ENCODE data around the gene SCUBE1. TPM values are rescaled to one million over a fixed set of nuclear protein-coding genes. Genes with fewer than 3 reads are reported as not detected.

SCUBE1 gene
- total RNA-seq, 1 donor from 2014 or later, result not detected

- Mint-ChIP-seq H3K27me3 (ENCODE audit: insufficient read depth) (peaks cover 3% of the 10 kb centered on the region), H3K4me3 (no peak overlapping the region), H3K4me1 (ENCODE audit: low read depth) (no peaks in the 10 kb centered on the region), H3K9me3 (no peaks in the 10 kb centered on the region), H3K36me3 (ENCODE audit: low read depth) (no peaks in the 10 kb centered on the region), H3K27ac (no peak overlapping the region)
- intact Hi-C loops (cut with micrococcal nuclease), result no loop called here
- no peak for DNase-seq (ENCODE audit: low spot score)
These were observed 120.2 kb downstream of the SCUBE1 start for GRCh38 chr22:43222987-43223386.

- Mint-ChIP-seq H3K36me3 (ENCODE audit: low read depth) (no peaks in the 10 kb centered on the region), H3K4me1 (ENCODE audit: low read depth) (no peaks in the 10 kb centered on the region), H3K4me3 (no peak overlapping the region), H3K27me3 (ENCODE audit: insufficient read depth) (peaks cover 3% of the 10 kb centered on the region), H3K27ac (no peak overlapping the region), H3K9me3 (no peaks in the 10 kb centered on the region)
- intact Hi-C loops (cut with micrococcal nuclease), result no loop called here
- DNase-seq (ENCODE audit: low spot score), result no peak
These were observed 120.9 kb downstream of the SCUBE1 start for GRCh38 chr22:43222262-43222661.

GRCh38 chr22:43220625-43221380, 122.4 kb downstream of the SCUBE1 start:
- intact Hi-C loops (cut with micrococcal nuclease), result no loop called here

GRCh38 chr22:43218786-43219185, 124.4 kb downstream of the SCUBE1 start:
- Mint-ChIP-seq H3K27ac (no peak overlapping the region), H3K36me3 (ENCODE audit: low read depth) (no peaks in the 10 kb centered on the region)
- intact Hi-C loops (cut with micrococcal nuclease), result no loop called here

More at GRCh38 chr22:43220625-43221380, 122.4 kb downstream of the SCUBE1 start:
- Mint-ChIP-seq H3K4me1 (ENCODE audit: low read depth) (no peaks in the 10 kb centered on the region), H3K36me3 (ENCODE audit: low read depth) (no peaks in the 10 kb centered on the region), H3K27ac (no peak overlapping the region), H3K27me3 (ENCODE audit: insufficient read depth) (peaks cover 3% of the 10 kb centered on the region), H3K9me3 (no peaks in the 10 kb centered on the region), H3K4me3 (no peak overlapping the region)
- DNase-seq (ENCODE audit: low spot score), result no peak

GRCh38 chr22:43217285-43218030, 125.7 kb downstream of the SCUBE1 start:
- intact Hi-C loops (cut with micrococcal nuclease), result no loop called here
- Mint-ChIP-seq H3K27ac (no peak overlapping the region), H3K27me3 (ENCODE audit: insufficient read depth) (no peaks in the 10 kb centered on the region), H3K9me3 (no peaks in the 10 kb centered on the region), H3K4me3 (no peak overlapping the region), H3K36me3 (ENCODE audit: low read depth) (no peaks in the 10 kb centered on the region), H3K4me1 (ENCODE audit: low read depth) (no peaks in the 10 kb centered on the region)
- DNase-seq (ENCODE audit: low spot score), result no peak

More at GRCh38 chr22:43218786-43219185, 124.4 kb downstream of the SCUBE1 start:
- no peaks in the 10 kb centered on the region for H3K4me1 Mint-ChIP-seq (ENCODE audit: low read depth)
- H3K9me3 Mint-ChIP-seq, result no peaks in the 10 kb centered on the region
- no peak for DNase-seq (ENCODE audit: low spot score)
- H3K4me3 Mint-ChIP-seq, result no peak overlapping the region
- H3K27me3 Mint-ChIP-seq (ENCODE audit: insufficient read depth), result no peaks in the 10 kb centered on the region

GRCh38 chr22:43216738-43217137, 126.4 kb downstream of the SCUBE1 start:
- Mint-ChIP-seq H3K4me3 (no peak overlapping the region), H3K9me3 (no peaks in the 10 kb centered on the region), H3K27ac (no peak overlapping the region), H3K27me3 (ENCODE audit: insufficient read depth) (no peaks in the 10 kb centered on the region), H3K4me1 (ENCODE audit: low read depth) (no peaks in the 10 kb centered on the region), H3K36me3 (ENCODE audit: low read depth) (no peaks in the 10 kb centered on the region)
- intact Hi-C loops (cut with micrococcal nuclease), result no loop called here
- no peak for DNase-seq (ENCODE audit: low spot score)

GRCh38 chr22:43213962-43214361, 129.2 kb downstream of the SCUBE1 start:
- Mint-ChIP-seq H3K27me3 (ENCODE audit: insufficient read depth) (no peaks in the 10 kb centered on the region), H3K4me3 (no peak overlapping the region), H3K36me3 (ENCODE audit: low read depth) (no peaks in the 10 kb centered on the region), H3K27ac (no peak overlapping the region), H3K4me1 (ENCODE audit: low read depth) (no peaks in the 10 kb centered on the region), H3K9me3 (no peaks in the 10 kb centered on the region)
- no peak for DNase-seq (ENCODE audit: low spot score)
- intact Hi-C loops (cut with micrococcal nuclease), result no loop called here

GRCh38 chr22:43213051-43213450, 130.1 kb downstream of the SCUBE1 start:
- Mint-ChIP-seq H3K27me3 (ENCODE audit: insufficient read depth) (no peaks in the 10 kb centered on the region), H3K36me3 (ENCODE audit: low read depth) (no peaks in the 10 kb centered on the region), H3K27ac (no peak overlapping the region), H3K4me3 (no peak overlapping the region), H3K9me3 (no peaks in the 10 kb centered on the region), H3K4me1 (ENCODE audit: low read depth) (no peaks in the 10 kb centered on the region)
- no peak for DNase-seq (ENCODE audit: low spot score)
- intact Hi-C loops (cut with micrococcal nuclease), result no loop called here

GRCh38 chr22:43212434-43212952, 130.7 kb downstream of the SCUBE1 start:
- DNase-seq (ENCODE audit: low spot score), result no peak
- no peak overlapping the region for H3K4me3 Mint-ChIP-seq
- no peaks in the 10 kb centered on the region for H3K4me1 Mint-ChIP-seq (ENCODE audit: low read depth)
- H3K9me3 Mint-ChIP-seq, result no peaks in the 10 kb centered on the region
- H3K27ac Mint-ChIP-seq, result no peak overlapping the region
- no peaks in the 10 kb centered on the region for H3K27me3 Mint-ChIP-seq (ENCODE audit: insufficient read depth)
- intact Hi-C loops (cut with micrococcal nuclease), result no loop called here
- no peaks in the 10 kb centered on the region for H3K36me3 Mint-ChIP-seq (ENCODE audit: low read depth)

GRCh38 chr22:43211941-43212433, 131.2 kb downstream of the SCUBE1 start:
- no peaks in the 10 kb centered on the region for H3K9me3 Mint-ChIP-seq
- no peak overlapping the region for H3K27ac Mint-ChIP-seq
- H3K36me3 Mint-ChIP-seq (ENCODE audit: low read depth), result no peaks in the 10 kb centered on the region
- H3K27me3 Mint-ChIP-seq (ENCODE audit: insufficient read depth), result no peaks in the 10 kb centered on the region
- no peak for DNase-seq (ENCODE audit: low spot score)
- no peaks in the 10 kb centered on the region for H3K4me1 Mint-ChIP-seq (ENCODE audit: low read depth)
- H3K4me3 Mint-ChIP-seq, result no peak overlapping the region
- intact Hi-C loops (cut with micrococcal nuclease), result no loop called here

- H3K27ac Mint-ChIP-seq, result no peak overlapping the region
- H3K4me1 Mint-ChIP-seq (ENCODE audit: low read depth), result no peaks in the 10 kb centered on the region
- H3K9me3 Mint-ChIP-seq, result no peaks in the 10 kb centered on the region
- no peaks in the 10 kb centered on the region for H3K36me3 Mint-ChIP-seq (ENCODE audit: low read depth)
- no peak overlapping the region for H3K4me3 Mint-ChIP-seq
- intact Hi-C loops (cut with micrococcal nuclease), result no loop called here
- no peak for DNase-seq (ENCODE audit: low spot score)
- no peaks in the 10 kb centered on the region for H3K27me3 Mint-ChIP-seq (ENCODE audit: insufficient read depth)
These were observed 132.3 kb downstream of the SCUBE1 start for GRCh38 chr22:43210631-43211515.

- H3K4me3 Mint-ChIP-seq, result no peak overlapping the region
- intact Hi-C loops (cut with micrococcal nuclease), result no loop called here
- no peaks in the 10 kb centered on the region for H3K36me3 Mint-ChIP-seq (ENCODE audit: low read depth)
- no peaks in the 10 kb centered on the region for H3K4me1 Mint-ChIP-seq (ENCODE audit: low read depth)
- DNase-seq (ENCODE audit: low spot score), result no peak
- no peaks in the 10 kb centered on the region for H3K9me3 Mint-ChIP-seq
- no peak overlapping the region for H3K27ac Mint-ChIP-seq
- H3K27me3 Mint-ChIP-seq (ENCODE audit: insufficient read depth), result no peaks in the 10 kb centered on the region
These were observed 133.2 kb downstream of the SCUBE1 start for GRCh38 chr22:43209971-43210370.
